ENCODE results near the gene TMIE. TPM values are rescaled to one million over a fixed set of nuclear protein-coding genes. Genes with fewer than 3 reads are reported as not detected.

Gene TMIE
- total RNA-seq, 5 donors from 2014 or later (not counting 1 experiment from before 2014, with no cell fraction given) = 2.0 to 5.3 (median 3.0) TPM

DNA sequence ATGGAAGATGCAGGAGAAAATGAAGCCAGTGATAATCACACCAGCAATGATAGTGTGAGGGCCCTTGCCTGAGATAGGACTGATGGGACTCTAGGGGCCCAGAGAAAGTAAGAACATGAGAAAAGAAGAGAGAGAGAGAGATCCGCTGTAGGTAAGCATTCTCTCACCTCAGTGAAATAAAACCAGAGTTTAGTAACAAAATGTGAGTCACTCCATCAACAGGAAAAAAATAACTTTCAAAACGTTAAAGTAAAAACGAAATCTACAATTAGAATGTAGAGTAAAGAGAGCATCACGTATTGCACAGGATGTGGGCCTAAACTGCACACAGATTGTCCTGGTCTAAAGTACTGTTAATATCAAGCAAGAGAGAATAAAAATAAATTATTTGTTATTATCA, 23.2 kb downstream of the TMIE start:
- peaks cover 14% of the 10 kb centered on the region in 2 donors for H3K27me3 Mint-ChIP-seq
- H3K9me3 Mint-ChIP-seq = no peaks in the 10 kb centered on the region
- H3K4me1 ChIP-seq (ENCODE audit: control insufficient read depth in 1 of 2, extremely low read depth in 1 of 2, insufficient read depth in 2 of 2, low read length in 2 of 2) = no peaks in the 10 kb centered on the region
- ATAC-seq (replicated peaks in 1 of 4) (no peak), DNase-seq (no peak)
- no peaks in the 10 kb centered on the region for H3K36me3 ChIP-seq (ENCODE audit: control insufficient read depth in 2 of 2, extremely low read depth in 1 of 2, insufficient read depth in 1 of 2, low read length in 1 of 2)
- H3K36me3 Mint-ChIP-seq = no peaks in the 10 kb centered on the region
- no peak overlapping the region for H3K27ac ChIP-seq (ENCODE audit: low read length)
- peaks cover 0 to 13% of the 10 kb centered on the region in 2 experiments for H3K27me3 ChIP-seq (replicated peaks in 1 of 2; ENCODE audit: control insufficient read depth in 2 of 2, extremely low read depth in 1 of 2, insufficient read depth in 2 of 2, low read length in 1 of 2)
- H3K4me1 Mint-ChIP-seq = no peaks in the 10 kb centered on the region
- no CpG with 5 or more reads among the region's 4 CpGs for WGBS (ENCODE audit: insufficient coverage)
- H3K27ac Mint-ChIP-seq = no peak overlapping the region
- no peak overlapping the region for H3K4me3 Mint-ChIP-seq
- ChIA-PET CTCF (no interaction called here), POLR2A (interaction anchor here in 1 of 2 donors (0.6 kb wide), 1 partner anchor 1843 kb away, joined by 3 read pairs; no protein-coding TSS in a partner anchor)
- no peaks in the 10 kb centered on the region for H3K9me3 ChIP-seq
- no peak overlapping the region for H3K4me3 ChIP-seq (ENCODE audit: control insufficient read depth in 1 of 2, extremely low read depth in 1 of 2, low read length in 1 of 2)

DNA sequence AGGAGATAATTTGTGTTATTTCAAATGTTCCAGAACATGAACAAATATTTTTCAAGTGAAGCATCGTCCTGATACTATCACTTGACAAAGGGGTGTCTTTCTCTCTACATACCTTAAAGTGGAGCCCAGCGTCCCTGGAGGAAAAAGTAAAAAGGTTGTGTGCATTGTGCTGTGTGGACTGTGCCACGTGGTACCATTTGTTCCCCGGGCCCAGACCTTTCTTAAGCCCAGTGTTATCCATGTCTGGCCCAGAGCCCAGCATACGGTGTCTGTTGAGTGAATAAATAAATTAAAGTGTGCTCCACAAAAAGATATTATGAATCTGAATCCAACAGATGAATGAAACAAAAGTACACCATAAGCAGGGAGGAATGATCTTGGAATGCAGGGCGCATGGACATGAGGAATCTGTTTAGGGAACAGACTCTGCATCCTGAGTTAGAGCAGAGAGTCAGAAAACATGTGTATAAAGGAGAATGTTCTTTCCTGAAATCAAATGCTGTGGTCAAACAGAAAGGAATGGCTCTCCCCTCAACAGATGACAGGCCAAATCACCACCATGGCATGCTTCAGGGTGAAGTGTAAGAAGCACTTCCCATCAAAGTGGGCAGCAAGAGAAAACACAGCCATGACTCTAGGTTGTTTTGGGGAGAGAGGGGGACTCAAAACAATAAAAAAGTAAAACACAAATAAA, 24.6 kb downstream of the TMIE start:
- no CpG with 5 or more reads among the region's 6 CpGs for WGBS (ENCODE audit: insufficient coverage)
- Histone ChIP-seq H3K9me3 (no peaks in the 10 kb centered on the region), H3K27ac (ENCODE audit: low read length) (no peak overlapping the region), H3K4me1 (ENCODE audit: control insufficient read depth in 1 of 2, extremely low read depth in 1 of 2, insufficient read depth in 2 of 2, low read length in 2 of 2) (no peaks in the 10 kb centered on the region), H3K27me3 (replicated peaks in 1 of 2; ENCODE audit: control insufficient read depth in 2 of 2, extremely low read depth in 1 of 2, insufficient read depth in 2 of 2, low read length in 1 of 2) (peaks cover 0 to 7% of the 10 kb centered on the region in 2 experiments), H3K36me3 (ENCODE audit: control insufficient read depth in 2 of 2, extremely low read depth in 1 of 2, insufficient read depth in 1 of 2, low read length in 1 of 2) (no peaks in the 10 kb centered on the region), H3K4me3 (ENCODE audit: control insufficient read depth in 1 of 2, extremely low read depth in 1 of 2, low read length in 1 of 2) (no peak overlapping the region)
- ChIA-PET POLR2A (no interaction called here), CTCF (no interaction called here)
- Mint-ChIP-seq H3K4me1 (no peaks in the 10 kb centered on the region), H3K27ac (no peak overlapping the region), H3K36me3 (no peaks in the 10 kb centered on the region), H3K4me3 (no peak overlapping the region), H3K27me3 (peaks cover 9 to 14% of the 10 kb centered on the region in 2 donors), H3K9me3 (no peaks in the 10 kb centered on the region)
- DNase-seq = peak in 1 of 35 experiments; percentile 4
- ATAC-seq (replicated peaks in 1 of 4) = no peak

DNA sequence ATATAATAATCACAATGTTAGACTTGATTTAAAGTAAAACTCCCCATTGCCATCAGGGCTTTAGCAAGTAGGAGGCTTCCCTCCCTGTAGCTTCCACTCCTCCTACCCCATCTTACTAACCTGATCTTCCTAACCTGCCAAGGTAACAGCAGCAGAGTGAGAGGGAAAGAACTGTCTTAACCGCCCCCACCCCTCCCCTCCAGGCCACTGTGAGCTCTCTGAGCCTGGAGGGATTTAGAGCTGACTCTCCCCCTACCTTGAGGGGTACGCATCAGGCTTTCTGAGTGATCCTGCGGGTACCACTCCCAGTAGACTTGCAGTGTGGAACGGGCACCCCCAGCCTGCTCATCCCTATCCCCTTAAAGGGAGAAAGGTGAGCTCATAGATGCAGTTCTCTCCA, 27.8 kb downstream of the TMIE start:
- Mint-ChIP-seq H3K4me3 (no peak overlapping the region), H3K36me3 (no peaks in the 10 kb centered on the region), H3K27me3 (peaks cover 4 to 12% of the 10 kb centered on the region in 2 donors), H3K4me1 (no peaks in the 10 kb centered on the region), H3K9me3 (no peaks in the 10 kb centered on the region), H3K27ac (no peak overlapping the region)
- DNase-seq (peak in 1 of 35 experiments; percentile 2), ATAC-seq (replicated peaks in 1 of 4) (no peak)
- Histone ChIP-seq H3K36me3 (ENCODE audit: control insufficient read depth in 2 of 2, extremely low read depth in 1 of 2, insufficient read depth in 1 of 2, low read length in 1 of 2) (no peaks in the 10 kb centered on the region), H3K4me3 (ENCODE audit: control insufficient read depth in 1 of 2, extremely low read depth in 1 of 2, low read length in 1 of 2) (no peak overlapping the region), H3K4me1 (ENCODE audit: control insufficient read depth in 1 of 2, extremely low read depth in 1 of 2, insufficient read depth in 2 of 2, low read length in 2 of 2) (no peaks in the 10 kb centered on the region), H3K9me3 (no peaks in the 10 kb centered on the region), H3K27me3 (replicated peaks in 1 of 2; ENCODE audit: control insufficient read depth in 2 of 2, extremely low read depth in 1 of 2, insufficient read depth in 2 of 2, low read length in 1 of 2) (peaks cover 0 to 19% of the 10 kb centered on the region in 2 experiments), H3K27ac (ENCODE audit: low read length) (no peak overlapping the region)
- ChIA-PET CTCF (no interaction called here), POLR2A (interaction anchor here in 1 of 2 donors (0.5 kb wide), 1 partner anchor 1746 kb away, joined by 4 read pairs; no protein-coding TSS in a partner anchor)
- WGBS (ENCODE audit: insufficient coverage) = 80% methylated on average over 2 of the region's 4 CpGs

GRCh38 chr3:46730819-46731218, 29.6 kb downstream of the TMIE start:
- DNase-seq = no peak
- Histone ChIP-seq H3K27me3 (replicated peaks in 1 of 2; ENCODE audit: control insufficient read depth in 2 of 2, extremely low read depth in 1 of 2, insufficient read depth in 2 of 2, low read length in 1 of 2) (peaks cover 0 to 26% of the 10 kb centered on the region in 2 experiments), H3K36me3 (ENCODE audit: control insufficient read depth in 2 of 2, extremely low read depth in 1 of 2, insufficient read depth in 1 of 2, low read length in 1 of 2) (no peaks in the 10 kb centered on the region), H3K4me3 (ENCODE audit: control insufficient read depth in 1 of 2, extremely low read depth in 1 of 2, low read length in 1 of 2) (no peak overlapping the region), H3K27ac (ENCODE audit: low read length) (no peak overlapping the region), H3K4me1 (ENCODE audit: control insufficient read depth in 1 of 2, extremely low read depth in 1 of 2, insufficient read depth in 2 of 2, low read length in 2 of 2) (no peaks in the 10 kb centered on the region), H3K9me3 (no peaks in the 10 kb centered on the region)
- H3K4me1 Mint-ChIP-seq = no peaks in the 10 kb centered on the region
- ChIA-PET CTCF (no interaction called here), POLR2A (no interaction called here)
- no peaks in the 10 kb centered on the region for H3K36me3 Mint-ChIP-seq
- WGBS (ENCODE audit: insufficient coverage) = no CpG with 5 or more reads among the region's 2 CpGs
- no peak for ATAC-seq (replicated peaks in 1 of 4)
- no peak overlapping the region for H3K4me3 Mint-ChIP-seq
- peaks cover 4 to 15% of the 10 kb centered on the region in 2 donors for H3K27me3 Mint-ChIP-seq
- H3K9me3 Mint-ChIP-seq = no peaks in the 10 kb centered on the region
- no peak overlapping the region for H3K27ac Mint-ChIP-seq

DNA sequence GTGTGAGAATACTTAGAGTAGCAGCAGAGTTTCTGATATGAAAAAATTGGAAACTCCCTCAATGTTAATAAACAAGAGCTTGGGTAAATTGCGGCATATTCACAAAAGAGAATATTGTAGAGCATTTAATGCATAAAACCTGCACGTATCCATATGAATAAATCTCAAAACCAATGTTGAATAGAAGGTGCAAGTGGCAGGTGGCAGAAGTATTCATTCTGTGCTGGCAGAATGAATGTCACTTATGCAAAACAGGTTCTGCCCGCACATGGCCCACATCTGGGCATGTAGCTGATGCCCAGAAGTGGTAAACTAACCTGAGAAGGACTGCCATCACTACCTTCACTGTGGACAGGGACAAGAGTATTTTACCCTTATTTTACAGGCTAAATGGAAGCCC, 30.6 kb downstream of the TMIE start:
- H3K4me1 Mint-ChIP-seq = no peaks in the 10 kb centered on the region
- Histone ChIP-seq H3K9me3 (no peaks in the 10 kb centered on the region), H3K4me3 (ENCODE audit: control insufficient read depth in 1 of 2, extremely low read depth in 1 of 2, low read length in 1 of 2) (no peak overlapping the region), H3K27me3 (replicated peaks in 1 of 2; ENCODE audit: control insufficient read depth in 2 of 2, extremely low read depth in 1 of 2, insufficient read depth in 2 of 2, low read length in 1 of 2) (peaks cover 0 to 35% of the 10 kb centered on the region in 2 experiments), H3K27ac (ENCODE audit: low read length) (no peak overlapping the region), H3K4me1 (ENCODE audit: control insufficient read depth in 1 of 2, extremely low read depth in 1 of 2, insufficient read depth in 2 of 2, low read length in 2 of 2) (no peaks in the 10 kb centered on the region), H3K36me3 (ENCODE audit: control insufficient read depth in 2 of 2, extremely low read depth in 1 of 2, insufficient read depth in 1 of 2, low read length in 1 of 2) (no peaks in the 10 kb centered on the region)
- H3K27ac Mint-ChIP-seq = no peak overlapping the region
- DNase-seq = no peak
- 100% methylated on average over 1 of the region's 3 CpGs for WGBS (ENCODE audit: insufficient coverage)
- H3K36me3 Mint-ChIP-seq = no peaks in the 10 kb centered on the region
- H3K27me3 Mint-ChIP-seq = peaks cover under 1 to 16% of the 10 kb centered on the region in 2 donors
- ATAC-seq (replicated peaks in 1 of 4) = no peak
- H3K4me3 Mint-ChIP-seq = no peak overlapping the region
- no peaks in the 10 kb centered on the region for H3K9me3 Mint-ChIP-seq
- ChIA-PET POLR2A (no interaction called here), CTCF (no interaction called here)

DNA sequence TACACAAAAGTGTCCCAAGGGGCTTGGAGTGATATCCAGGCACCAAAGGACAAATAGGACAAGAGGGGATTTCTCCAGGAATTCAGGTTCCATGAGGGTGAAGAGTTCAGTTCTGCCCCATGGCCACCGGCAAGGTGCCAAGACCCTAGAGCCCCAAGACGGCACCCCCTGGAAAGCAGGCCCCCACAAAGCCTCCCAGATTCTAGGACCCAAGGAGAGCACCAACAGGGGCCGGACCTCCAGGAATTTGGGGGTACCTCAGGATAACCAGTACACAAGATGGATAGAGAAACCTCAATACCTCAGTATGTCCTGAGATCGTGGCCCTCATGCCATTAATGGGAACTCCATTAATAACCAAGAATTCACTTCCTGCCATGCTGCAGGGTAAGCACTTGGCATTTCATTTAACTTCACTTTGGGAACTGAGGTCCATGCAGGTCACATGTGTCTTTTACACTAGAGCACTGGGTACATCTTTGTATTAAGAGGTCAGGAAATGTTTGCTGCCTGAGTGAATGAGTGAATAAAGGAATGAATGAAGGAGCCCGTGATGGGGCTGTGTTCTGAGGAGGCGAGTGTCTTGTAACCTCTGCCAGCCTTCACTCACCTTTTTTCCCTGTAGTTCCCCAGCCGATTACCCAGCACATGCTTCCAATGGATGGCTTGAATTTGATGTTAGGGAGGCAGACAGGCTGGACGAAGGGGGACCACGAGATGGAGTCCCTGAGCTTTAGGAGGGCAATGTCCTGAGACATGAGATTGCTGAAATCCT, 32.0 kb downstream of the TMIE start:
- Histone ChIP-seq H3K4me3 (ENCODE audit: control insufficient read depth in 1 of 2, extremely low read depth in 1 of 2, low read length in 1 of 2) (no peak overlapping the region), H3K9me3 (no peaks in the 10 kb centered on the region), H3K27me3 (replicated peaks in 1 of 2; ENCODE audit: control insufficient read depth in 2 of 2, extremely low read depth in 1 of 2, insufficient read depth in 2 of 2, low read length in 1 of 2) (peaks cover 0 to 41% of the 10 kb centered on the region in 2 experiments), H3K27ac (ENCODE audit: low read length) (no peak overlapping the region), H3K4me1 (ENCODE audit: control insufficient read depth in 1 of 2, extremely low read depth in 1 of 2, insufficient read depth in 2 of 2, low read length in 2 of 2) (no peaks in the 10 kb centered on the region), H3K36me3 (ENCODE audit: control insufficient read depth in 2 of 2, extremely low read depth in 1 of 2, insufficient read depth in 1 of 2, low read length in 1 of 2) (no peaks in the 10 kb centered on the region)
- DNase-seq = peak in 1 of 35 experiments; percentile 0
- H3K36me3 Mint-ChIP-seq = no peaks in the 10 kb centered on the region
- no peak overlapping the region for H3K4me3 Mint-ChIP-seq
- H3K27ac Mint-ChIP-seq = no peak overlapping the region
- POLR2A ChIA-PET = no interaction called here
- ATAC-seq (replicated peaks in 1 of 4) = no peak
- no peaks in the 10 kb centered on the region for H3K9me3 Mint-ChIP-seq
- H3K4me1 Mint-ChIP-seq = no peaks in the 10 kb centered on the region
- CTCF ChIA-PET = no interaction called here
- WGBS (ENCODE audit: insufficient coverage) = 73% methylated on average over 4 of the region's 9 CpGs
- H3K27me3 Mint-ChIP-seq = peaks cover 3 to 16% of the 10 kb centered on the region in 2 donors

All from T-cell (primary cell).